ENCODE data around the gene ACMSD.

GRCh38 chr2:134795765-134796164, 42.7 kb upstream of the ACMSD start:
- TF ChIP-seq, protein P1, sequence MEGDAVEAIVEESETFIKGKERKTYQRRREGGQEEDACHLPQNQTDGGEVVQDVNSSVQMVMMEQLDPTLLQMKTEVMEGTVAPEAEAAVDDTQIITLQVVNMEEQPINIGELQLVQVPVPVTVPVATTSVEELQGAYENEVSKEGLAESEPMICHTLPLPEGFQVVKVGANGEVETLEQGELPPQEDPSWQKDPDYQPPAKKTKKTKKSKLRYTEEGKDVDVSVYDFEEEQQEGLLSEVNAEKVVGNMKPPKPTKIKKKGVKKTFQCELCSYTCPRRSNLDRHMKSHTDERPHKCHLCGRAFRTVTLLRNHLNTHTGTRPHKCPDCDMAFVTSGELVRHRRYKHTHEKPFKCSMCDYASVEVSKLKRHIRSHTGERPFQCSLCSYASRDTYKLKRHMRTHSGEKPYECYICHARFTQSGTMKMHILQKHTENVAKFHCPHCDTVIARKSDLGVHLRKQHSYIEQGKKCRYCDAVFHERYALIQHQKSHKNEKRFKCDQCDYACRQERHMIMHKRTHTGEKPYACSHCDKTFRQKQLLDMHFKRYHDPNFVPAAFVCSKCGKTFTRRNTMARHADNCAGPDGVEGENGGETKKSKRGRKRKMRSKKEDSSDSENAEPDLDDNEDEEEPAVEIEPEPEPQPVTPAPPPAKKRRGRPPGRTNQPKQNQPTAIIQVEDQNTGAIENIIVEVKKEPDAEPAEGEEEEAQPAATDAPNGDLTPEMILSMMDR (IDR thresholded peaks at IDR 0.05; ENCODE audit: insufficient read depth, low read length), result no peak
- TF ChIP-seq, protein P2, sequence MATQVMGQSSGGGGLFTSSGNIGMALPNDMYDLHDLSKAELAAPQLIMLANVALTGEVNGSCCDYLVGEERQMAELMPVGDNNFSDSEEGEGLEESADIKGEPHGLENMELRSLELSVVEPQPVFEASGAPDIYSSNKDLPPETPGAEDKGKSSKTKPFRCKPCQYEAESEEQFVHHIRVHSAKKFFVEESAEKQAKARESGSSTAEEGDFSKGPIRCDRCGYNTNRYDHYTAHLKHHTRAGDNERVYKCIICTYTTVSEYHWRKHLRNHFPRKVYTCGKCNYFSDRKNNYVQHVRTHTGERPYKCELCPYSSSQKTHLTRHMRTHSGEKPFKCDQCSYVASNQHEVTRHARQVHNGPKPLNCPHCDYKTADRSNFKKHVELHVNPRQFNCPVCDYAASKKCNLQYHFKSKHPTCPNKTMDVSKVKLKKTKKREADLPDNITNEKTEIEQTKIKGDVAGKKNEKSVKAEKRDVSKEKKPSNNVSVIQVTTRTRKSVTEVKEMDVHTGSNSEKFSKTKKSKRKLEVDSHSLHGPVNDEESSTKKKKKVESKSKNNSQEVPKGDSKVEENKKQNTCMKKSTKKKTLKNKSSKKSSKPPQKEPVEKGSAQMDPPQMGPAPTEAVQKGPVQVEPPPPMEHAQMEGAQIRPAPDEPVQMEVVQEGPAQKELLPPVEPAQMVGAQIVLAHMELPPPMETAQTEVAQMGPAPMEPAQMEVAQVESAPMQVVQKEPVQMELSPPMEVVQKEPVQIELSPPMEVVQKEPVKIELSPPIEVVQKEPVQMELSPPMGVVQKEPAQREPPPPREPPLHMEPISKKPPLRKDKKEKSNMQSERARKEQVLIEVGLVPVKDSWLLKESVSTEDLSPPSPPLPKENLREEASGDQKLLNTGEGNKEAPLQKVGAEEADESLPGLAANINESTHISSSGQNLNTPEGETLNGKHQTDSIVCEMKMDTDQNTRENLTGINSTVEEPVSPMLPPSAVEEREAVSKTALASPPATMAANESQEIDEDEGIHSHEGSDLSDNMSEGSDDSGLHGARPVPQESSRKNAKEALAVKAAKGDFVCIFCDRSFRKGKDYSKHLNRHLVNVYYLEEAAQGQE (IDR thresholded peaks at IDR 0.05; ENCODE audit: insufficient replicate concordance, low read depth), result no peak
- no peak for TF ChIP-seq POLR2AphosphoS5 (IDR thresholded peaks at IDR 0.05; ENCODE audit: low read depth)
- TF ChIP-seq GABPA (IDR thresholded peaks at IDR 0.05; ENCODE audit: low read depth), result no peak
- TF ChIP-seq SPI1 (IDR thresholded peaks at IDR 0.05; ENCODE audit: borderline replicate concordance, low read depth), result no peak

Measured in HL-60 (cell line).